Activated CD4-positive, alpha-beta T cell treated with anti-CD3 and anti-CD28 coated beads, Interleukin-2, Interleukin-4, amounts not matched to agents 100 ng/mL and 50 ng/mL, durations not matched to agents 16 hours and 8 hours (primary cell): ENCODE results near the gene MSL3B.

Experiments
- DNase-seq: peaks from one replicate; pipeline ENCODE4 v3.0.0-alpha.2; 2020; ENCODE audit warnings: low spot score

MSL3B gene

DNA sequence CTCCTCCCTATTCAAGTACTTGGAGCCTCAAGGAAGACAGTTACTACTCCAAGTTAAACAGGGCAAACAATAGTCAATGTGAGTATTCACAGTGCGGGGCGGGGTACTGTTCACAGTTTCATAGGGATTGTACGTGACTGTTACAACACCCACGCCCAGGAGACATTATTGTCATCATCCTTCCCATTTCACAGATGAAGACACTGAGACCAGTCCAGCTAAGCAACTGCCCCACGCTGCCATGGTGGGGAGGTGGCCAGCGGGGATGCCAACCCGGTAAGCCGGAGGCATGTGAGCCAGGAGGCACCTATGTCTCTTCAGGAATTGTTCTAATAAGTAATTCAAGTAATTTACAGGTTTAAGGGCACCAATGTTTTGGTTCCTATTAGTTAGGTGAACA is 14.8 kb downstream of the MSL3B start:
- no peak for DNase-seq

DNA sequence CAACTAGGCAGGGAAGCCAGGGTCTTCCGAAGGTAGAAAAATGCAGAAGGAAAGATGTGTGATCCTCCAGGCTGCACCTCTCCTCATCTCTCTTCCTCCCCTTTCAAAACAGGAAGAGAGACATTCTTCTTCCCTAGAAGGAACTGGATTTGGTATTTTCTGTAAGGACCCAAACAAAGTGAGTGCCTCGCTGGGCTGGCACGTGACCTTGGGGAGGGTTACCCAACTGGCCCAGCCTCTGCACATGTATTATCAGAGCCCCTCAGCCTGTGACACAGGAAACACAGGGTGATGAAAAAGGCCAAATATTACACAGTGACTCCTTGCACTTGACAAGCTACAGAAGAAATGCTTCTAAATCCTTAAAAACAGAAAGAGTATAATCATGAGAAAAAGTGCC is 16.1 kb downstream of the MSL3B start:
- DNase-seq: no peak

DNA sequence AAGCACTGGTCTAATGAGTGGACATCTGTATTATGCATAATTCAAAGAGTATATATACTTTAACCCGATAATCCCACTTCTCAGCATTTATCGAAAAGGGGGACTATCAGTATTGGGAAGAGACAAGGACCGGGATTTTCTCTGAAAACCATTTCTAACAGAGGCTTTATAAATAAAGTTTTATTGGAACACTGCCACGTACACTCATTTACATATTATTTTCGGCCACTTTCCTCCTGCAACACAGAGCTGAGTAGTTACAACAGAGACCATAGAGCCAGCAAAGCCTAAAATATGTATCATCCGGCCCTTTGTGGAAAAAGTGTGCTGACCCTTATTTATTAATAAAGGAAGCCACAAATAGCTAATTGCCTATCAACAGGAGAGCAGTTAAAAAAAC is 17.0 kb downstream of the MSL3B start:
- DNase-seq: no peak

DNA sequence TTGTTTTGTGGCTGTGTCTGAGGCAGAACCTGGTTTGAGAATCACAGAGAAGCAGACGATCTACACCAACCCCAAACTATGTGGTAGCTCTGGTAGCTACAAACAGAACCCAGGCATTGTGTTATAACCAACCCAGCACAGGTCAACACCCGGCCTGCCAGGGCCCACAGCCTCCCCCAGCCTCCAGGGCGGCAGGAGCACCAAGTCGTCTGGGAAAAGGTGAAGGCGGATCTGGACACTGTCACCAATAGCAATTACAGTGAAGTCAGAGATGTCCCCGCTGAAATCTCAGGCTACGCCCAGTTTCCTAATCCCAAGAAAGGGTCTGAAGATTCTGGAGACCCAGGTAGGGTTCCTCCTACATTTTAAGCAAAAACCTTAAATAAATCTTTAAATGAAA is 17.4 kb downstream of the MSL3B start:
- DNase-seq: no peak

DNA sequence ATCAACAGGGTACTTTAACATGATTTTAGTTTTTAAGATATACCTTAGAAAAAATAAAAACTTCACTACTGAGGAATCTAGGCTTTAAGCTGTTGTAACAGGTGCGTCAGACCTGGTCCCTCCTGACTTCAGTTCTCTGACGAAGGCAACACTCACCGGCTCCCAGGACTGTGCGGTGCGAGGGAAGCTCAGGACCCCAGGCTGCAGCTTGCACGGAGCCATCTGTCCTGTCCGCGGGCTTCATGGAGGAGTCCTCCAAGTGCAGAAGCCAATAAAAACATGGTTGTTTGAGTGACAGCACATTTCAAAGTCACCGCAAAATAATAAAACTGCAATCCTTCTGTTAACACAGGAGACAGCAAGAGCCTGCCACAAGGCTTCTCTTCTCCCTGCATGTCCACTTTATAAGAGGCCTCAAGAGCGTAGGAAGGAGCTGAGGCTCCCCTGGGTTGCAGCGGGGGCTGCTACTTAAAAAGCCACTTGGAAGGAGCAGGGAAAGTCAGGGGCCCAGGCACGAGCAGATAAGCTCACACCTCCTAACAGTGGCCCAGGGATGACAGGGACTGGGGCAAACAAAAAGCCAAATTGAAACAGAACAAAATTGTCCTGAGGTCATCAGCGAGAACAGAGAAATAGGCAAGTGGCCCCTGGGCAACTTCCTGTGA is 18.4 kb downstream of the MSL3B start:
- DNase-seq: no peak

DNA sequence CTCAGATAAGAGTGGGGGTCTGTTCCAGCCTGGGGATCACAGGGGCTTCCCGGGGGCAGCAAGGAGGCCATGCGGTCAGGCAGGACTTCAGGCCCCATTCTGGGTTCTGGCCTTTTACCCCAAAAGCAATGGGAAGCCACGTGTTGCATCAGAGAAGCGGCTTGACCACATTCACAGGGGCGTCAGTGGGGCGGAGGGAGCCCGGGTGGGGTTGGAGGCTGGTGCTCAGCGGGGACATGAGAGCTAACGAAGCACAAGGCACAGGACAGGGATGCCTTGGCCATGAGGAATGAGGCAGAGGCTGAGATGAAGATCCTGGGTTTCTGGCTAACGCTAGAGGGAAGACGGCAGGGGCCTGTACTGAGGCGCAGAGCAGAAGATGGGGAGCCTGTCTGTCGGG is 19.9 kb downstream of the MSL3B start:
- no peak for DNase-seq

DNA sequence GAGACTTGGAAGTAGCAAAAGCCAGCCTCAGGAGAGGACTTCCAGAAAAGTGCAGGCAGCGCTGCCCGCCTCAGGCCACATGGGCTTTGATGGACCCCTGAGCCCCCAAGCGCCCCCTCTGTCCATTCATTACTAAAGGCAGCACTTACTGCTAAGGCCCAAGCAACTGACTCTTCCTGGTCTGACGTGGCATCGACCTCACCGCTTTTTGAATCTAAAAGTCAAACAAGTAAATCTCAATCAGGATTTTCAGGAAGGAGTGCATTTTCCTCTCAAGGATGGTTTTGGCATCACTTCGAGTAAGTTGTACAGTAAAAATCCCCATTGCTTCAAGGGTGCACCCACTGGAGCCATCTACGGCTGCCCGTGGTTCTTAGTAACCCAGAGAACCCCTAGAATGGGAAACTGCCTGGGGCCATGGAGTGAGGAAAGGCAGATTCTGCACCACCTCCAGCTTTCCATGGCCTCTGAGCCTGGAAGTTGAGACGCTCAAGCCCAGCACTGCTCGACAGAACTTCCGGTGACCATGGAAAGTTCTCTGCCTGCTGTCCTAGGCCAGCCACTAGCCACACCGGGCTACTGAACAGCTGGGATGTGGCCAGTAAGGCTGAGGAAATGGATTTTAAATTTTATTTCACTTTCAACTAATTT is 20.8 kb downstream of the MSL3B start:
- no peak for DNase-seq

DNA sequence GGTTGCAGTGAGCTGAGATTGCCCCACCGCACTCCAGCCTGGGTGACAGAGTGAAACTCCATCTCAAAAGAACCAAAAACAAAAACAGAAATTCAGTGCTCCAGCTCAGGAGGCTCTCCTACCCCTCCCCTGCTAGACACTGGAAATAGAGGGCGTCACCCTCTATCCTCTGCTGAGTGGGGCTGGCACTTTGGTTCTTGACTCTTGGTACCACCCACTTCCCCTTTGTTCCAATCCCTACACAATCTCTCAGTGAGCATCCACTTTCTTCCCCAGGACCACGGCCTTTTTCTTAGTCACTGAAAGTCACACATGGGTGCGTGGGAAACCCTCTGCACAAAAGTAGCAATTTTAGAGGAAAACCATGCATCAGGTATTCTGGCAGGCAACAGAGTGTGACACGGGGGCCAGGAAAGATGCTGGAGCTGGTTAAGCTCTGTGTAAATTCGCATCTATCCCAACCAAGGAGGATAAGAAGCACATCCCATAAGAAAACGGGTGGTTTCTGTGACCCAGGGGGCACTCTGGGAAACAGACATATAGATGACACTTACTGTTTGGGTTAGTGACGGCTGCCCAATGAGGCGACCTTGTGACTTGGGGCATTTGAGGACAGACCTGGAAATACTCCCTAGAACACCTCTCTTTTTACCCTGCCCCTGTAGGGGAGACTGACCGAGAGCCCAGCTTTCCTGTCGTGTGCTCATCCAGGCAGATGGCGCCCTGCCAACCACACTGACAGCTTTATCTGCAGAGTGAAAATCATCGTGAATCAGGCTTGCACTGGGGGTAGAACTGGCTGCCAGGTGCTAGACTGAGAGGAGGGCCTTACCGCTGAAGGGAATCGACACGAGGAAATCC is 21.6 kb downstream of the MSL3B start:
- no peak for DNase-seq

DNA sequence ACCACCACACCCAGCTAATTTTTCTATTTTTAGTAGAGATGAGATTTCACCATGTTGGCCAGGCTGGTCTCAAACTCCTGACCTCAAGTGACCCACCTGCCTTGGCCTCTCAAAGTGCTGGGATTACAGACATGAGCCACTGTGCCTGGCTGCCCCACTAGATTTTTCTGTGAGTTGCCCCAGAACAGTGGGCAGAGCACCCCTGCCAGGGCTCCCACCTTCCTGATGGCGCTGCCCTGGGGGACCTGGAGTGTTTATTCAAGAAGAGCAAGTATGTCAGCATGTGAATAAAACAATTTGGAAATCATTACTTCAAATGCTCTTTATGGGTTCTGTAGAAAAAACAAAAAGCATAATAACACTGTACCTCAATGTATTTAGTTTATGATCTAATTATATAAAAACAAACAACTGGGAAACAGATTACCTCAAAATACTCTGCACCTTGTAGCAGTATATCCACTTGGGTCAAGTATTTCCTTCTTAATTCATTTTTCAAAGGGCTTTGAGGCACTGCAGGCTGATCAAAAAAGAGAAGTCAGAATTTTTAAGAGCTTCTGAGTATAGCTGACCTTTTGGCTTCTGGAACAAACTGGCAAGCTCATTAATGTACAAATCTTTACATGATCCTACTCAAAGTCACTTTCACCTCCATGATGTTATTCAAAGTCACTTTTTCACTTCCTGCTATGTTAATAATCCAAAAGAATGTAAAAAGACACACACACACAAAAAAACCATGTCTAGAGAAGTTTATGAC is 22.7 kb downstream of the MSL3B start:
- DNase-seq: no peak

DNA sequence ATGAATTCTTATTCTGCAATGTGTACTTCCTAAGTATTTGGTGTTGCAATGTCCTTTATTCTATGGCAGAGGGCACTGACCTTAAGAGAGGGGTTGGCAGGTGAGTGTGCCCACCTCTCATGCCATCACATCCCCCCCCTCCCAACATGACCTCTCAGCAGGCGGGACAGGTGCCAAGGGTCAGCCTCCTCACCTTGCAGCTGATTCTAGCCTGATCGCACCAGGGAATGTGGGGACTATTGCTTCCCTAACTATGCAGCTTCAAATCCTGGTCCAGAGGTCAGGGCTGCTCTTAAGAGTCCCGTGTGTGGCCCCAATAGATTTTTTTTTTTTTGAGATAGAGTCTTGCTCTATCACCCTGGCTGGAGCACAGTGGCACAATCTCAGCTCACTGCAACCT is 23.4 kb downstream of the MSL3B start:
- DNase-seq: no peak

DNA sequence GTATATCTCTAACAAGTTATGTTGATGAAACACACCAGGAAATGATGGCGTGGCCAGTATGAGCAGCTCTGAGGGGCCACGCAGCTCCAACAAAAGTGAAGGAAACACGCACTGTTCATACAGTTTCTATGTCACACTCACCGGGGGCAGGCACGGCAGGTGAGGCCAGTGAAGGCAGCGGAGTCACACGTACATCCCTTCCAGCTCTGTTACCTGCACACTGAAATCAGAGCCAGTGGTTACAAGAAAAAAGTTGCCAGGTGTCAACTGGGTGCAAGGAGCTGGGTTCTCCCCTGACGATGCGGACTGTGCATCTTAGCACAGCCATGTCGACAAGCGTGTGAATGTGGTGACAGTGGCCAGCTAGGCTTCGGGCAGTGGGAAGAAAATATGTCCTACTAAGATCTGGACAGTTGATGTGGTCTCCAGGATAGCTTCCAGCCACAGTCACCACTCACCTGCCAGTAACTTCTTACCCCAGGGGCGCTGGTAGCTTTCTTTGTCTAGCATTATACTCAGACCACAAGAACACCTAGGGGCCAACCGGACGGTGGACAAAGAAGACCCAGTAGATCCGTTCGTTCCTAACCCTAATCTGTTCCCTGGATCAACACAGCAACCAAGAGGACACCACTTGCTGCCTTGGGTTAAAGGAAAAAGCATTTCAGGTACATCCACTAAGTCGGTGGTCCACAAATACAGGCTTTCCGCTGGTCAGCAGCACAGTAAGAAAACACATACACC is 23.9 kb downstream of the MSL3B start:
- no peak for DNase-seq

DNA sequence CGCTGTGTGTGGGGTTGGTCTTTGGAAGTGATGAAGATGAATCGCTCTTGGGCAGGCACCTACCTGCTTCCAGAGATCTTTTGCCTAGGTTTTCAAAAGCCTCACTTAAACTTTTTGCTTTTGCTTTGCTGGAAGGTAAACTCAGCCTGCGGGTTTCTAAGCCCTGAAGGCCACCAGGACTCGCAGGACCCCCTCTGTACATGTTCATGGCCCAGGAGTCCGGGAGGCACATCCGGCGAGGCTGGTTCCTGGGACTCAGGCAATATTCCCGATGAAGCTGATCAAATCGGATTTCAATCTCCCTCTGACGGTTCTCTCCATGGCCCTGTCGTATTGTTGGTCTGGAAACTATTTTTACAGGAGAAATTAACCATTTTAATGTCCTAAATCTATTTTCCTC is 27.0 kb downstream of the MSL3B start:
- DNase-seq: no peak

DNA sequence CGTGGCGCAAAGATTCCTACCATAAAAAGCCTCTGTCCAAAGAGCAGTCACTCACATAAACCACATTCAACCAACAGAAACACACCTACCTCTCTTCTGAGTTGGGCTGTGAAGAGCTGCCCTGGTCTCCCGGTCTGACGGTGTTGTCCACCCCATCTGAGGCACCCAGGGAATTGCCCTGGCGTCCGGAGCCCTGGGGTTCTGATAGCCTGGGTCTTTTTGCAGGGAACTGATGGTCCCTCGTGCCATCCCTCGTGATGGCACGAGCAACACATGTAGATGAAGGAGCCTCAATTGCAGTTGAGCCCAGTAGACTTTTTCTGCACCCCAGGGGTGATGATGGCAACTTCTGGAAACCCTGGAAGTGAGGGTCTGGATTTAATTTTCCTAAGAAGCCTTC is 27.7 kb downstream of the MSL3B start:
- no peak for DNase-seq

DNA sequence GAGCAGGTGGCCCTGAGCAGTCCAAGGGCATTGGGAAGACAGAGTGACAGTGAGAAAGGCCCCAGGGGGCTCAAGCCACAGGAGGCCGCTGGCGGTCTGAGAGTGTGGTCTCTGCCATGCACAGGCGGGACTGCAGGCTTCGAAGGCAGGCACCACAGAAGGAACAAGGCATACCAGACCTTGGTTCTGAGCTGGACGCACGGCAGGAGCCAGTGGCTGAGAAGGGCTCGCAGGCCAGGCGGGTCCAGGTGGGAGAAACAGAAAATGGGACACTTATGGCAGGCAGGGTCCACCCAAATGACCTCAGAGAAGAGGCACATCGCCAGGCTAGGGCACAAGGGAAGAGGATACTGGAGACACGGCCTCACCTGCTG is 28.8 kb downstream of the MSL3B start:
- no peak for DNase-seq

DNA sequence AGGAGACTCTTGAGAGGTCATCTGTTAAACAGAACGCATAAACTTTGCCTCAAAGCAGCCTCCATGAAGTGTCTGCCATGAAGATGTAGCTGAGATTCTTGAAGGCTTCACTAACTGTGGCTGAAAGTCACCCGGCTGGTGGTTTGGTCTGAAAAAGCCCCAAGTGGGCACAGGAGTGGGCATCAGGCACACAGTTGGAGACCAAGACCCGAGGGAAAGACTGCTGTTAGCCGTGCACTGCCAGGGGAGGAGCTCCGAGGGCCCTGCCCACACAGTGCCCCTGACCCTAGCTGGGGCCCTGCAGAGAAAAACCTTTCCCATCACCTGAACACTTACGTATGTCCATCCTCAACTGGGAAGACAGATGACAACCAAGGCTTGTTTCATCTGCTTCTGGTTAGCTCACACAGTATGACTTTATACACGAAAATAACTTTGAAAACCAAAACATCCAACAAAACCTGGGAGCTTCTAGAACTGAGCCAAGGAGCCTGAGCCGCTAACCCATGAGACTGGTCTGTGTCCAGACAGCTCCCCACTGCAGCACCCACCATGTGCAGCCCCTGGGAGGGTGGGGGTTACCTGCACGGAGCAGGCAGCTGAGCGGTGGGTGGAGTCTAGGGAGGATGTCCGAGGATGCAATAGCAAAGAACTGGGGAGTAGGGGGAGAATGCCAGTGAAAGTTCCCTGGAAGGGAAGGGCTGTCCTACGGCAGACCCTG is 29.3 kb downstream of the MSL3B start:
- no peak for DNase-seq

DNA sequence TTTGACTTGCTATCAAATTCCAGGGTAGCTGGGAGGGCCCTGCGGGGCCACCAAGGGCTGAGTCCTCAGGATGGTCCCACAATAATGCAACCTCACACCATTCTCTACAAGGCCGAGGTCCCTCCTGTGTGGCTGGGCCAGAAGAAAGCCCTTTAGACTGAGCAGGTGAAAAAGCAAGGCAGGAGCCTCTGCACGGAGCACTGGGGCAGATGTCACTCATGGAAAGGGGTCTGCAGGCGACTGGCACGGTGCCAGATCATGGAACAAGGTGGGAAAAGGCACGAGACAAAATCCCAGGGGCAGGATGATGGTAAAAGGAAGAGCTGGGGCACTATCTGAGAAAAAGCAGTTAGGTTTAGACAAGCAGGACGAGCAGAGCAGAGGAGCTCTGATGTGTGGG is 29.9 kb downstream of the MSL3B start:
- no peak for DNase-seq

DNA sequence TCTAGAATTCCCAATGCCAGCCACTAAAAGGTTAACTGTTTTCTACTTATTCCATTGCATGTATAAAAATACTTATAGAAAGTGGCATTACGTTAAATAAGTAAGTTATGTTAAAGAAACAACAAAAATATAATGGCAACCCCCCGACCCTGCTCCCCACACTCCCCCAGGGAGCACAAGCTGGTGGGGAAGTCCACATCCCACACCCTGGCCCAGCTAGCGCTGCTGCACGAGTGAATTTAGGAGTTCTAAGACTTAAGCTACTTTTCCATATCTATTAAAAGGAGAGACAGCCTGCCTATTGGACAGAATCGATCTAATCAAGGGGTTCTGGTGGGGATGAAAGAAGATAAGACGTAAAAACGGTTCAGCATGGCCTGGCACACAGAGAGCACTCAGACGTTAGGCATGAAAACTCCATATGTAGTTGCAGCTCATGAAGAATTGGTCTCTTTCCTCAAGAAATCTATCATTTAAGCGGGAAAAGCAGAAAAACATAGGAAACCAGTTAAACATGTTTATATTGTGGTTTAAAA is 30.4 kb downstream of the MSL3B start:
- no peak for DNase-seq

DNA sequence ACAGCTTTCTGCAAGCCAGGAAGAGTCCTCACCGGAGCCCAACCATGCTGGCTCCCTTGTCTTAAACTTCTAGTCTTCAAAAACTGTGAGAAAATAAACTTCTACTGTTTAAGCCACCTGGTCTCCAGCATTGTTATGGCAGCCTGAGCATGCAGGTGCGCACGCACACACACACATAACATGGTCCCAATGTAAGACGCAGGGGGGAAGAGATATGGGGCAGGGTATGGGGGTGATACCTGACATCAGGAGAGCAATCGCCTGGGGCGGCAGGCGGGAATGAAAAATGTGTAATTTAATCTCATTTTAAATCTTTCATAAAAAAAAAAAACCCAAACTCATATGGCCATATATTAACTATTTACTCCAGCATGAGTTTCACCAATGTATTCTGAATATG is 31.8 kb downstream of the MSL3B start:
- no peak for DNase-seq

DNA sequence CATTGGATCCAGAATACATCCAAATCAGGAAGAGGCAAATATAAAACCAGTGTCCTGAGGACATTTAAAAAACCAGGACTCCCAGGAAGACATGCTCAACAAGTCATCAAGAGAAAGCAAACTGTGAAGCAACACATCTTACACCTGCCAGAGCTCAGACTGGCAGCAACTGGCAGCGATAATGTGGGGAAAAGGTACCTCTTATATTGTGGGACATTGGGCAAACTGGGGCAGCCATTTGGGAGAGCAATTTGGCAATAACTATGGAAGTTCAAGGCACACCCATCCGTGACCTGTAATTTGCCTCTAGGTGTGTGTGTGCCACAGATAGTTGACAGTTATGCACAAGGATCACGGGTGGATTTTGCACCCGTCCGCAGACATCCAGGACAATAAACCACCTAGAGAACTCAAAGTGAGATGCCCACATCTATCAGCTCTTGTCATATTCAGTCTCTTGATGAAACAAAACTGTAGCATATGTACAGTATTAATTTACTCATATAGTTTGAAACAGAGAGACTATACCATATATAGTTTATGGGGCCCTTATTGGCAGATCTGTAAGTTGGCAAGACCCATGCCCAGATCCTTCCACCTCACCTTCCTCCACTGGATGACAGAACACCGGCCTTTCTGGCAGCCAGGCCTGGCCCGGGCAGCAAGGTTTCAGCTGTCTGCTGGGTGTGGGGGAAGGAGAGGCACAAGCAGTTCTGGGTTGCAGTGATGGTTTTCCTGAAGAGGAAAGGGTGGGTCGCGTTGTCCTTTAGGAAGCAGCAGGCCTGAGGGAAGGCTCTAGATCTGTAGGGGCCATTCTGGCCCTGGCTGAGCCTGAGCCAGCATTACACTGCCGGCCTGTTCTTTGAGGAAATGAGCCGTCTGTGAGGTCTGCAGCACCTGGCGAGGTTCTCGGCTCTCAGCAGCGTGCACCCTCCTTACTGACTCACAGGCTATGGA is 32.7 kb downstream of the MSL3B start:
- no peak for DNase-seq

DNA sequence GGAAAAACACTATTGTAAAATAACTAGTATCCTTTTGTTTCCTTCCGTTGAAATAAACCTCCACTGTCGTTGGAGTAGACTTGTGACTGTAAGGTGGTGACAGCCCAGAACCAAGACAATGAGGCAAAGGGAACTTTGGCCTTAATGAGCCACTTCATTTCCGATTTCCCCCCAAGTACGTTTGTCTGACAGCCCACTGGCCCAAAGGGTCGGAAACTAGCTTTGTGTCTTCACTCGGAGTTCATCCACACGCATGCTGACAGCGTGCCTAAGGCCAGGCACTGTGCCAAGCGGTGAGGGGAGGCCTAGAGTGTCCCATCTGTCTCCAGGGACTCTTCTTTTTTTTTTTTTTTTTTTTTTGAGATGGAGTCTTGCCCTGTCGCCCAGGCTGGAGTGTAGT is 34.8 kb downstream of the MSL3B start:
- no peak for DNase-seq
